Uterus (tissue), 2 donors: Measurements from ENCODE around the gene ME1.

ENCODE experiments used
- CTCF ChIP-seq, 4 experiments: fragments of 200-600 bp in 2 of 4; fragments of 450-650 bp in 2 of 4; sonication (generic) in 2 of 4; IDR thresholded peaks; one replicate each; pipeline ENCODE4 v1.5.1; 2016 to 2019; ENCODE audit warnings: antibody characterized with exemption in 4 of 4, mild to moderate bottlenecking in 2 of 4, moderate library complexity in 1 of 4
- POLR2A ChIP-seq, 2 donors: fragments of 450-650 bp; IDR thresholded peaks; one replicate each; pipeline ENCODE4 v1.6.1; 2016; ENCODE audit warnings: antibody characterized with exemption in 2 of 2, mild to moderate bottlenecking in 1 of 2, moderate library complexity in 1 of 2

- no peak for TF ChIP-seq CTCF (IDR thresholded peaks at IDR 0.05)
- TF ChIP-seq POLR2A (IDR thresholded peaks at IDR 0.05) = no peak
These were observed 19.1 kb downstream of the ME1 start for GRCh38 chr6:83411731-83412130.
